Measurements from ENCODE around the gene MDH1B. TPM values are rescaled to one million over a fixed set of nuclear protein-coding genes. Genes with fewer than 3 reads are reported as not detected.

MDH1B gene
- total and polyA plus RNA-seq, 2 donors (not counting 3 experiments of a cell fraction or from before 2014, with no cell fraction given) = 0.29 TPM; not detected in 1

- H3K27me3 ChIP-seq (ENCODE audit: control insufficient read depth in 2 of 2, insufficient read depth in 2 of 2, low read length in 2 of 2) = no peaks in the 10 kb centered on the region
- H3K9me1 ChIP-seq (replicated peaks; ENCODE audit: control insufficient read depth, extremely low read depth, insufficient read depth, low read length) = no peaks in the 10 kb centered on the region
- peaks cover 3% of the 10 kb centered on the region for H3K4me1 ChIP-seq (ENCODE audit: control insufficient read depth, extremely low read depth, insufficient read depth, low read length)
- dilution Hi-C loops (cut with MboI; ENCODE audit: extremely low pct_ligation_motif_present, low sequenced_read_pairs) (no loop called here), intact Hi-C loops (cut with micrococcal nuclease) (no loop called here)
- TF ChIP-seq GATA2 (IDR thresholded peaks at IDR 0.05; ENCODE audit: insufficient read depth, insufficient read length, low read depth, low read length) (no peak), MAX (IDR thresholded peaks at IDR 0.05; ENCODE audit: insufficient read depth, insufficient read length) (no peak), FOS (IDR thresholded peaks at IDR 0.05; ENCODE audit: borderline replicate concordance, insufficient read depth, low read length) (no peak), EZH2 (IDR thresholded peaks at IDR 0.05; ENCODE audit: borderline replicate concordance, low read depth, low read length, severe bottlenecking) (no peak), POLR2AphosphoS5 (IDR thresholded peaks at IDR 0.05; ENCODE audit: insufficient read depth, low read depth, low read length) (no peak), JUN (IDR thresholded peaks at IDR 0.05; ENCODE audit: borderline replicate concordance, insufficient read depth, insufficient read length, low read depth) (no peak), CTCF (IDR thresholded peaks at IDR 0.05; ENCODE audit: extremely low read depth in 1 of 2, insufficient read depth in 1 of 2, low read depth in 1 of 2, low read length in 2 of 2) (no peak), POLR2A (IDR thresholded peaks at IDR 0.05; ENCODE audit: low read depth, low read length) (no peak), MYC (IDR thresholded peaks at IDR 0.05; ENCODE audit: low read depth, low read length) (no peak)
- ChIA-PET POLR2A (no interaction called here), CTCF (interaction anchor here (0.6 to 4.6 kb wide), 5 partner anchors 10 to 827 kb away, joined by 3 to 25 read pairs (median 15); partner anchors contain the start of genes FASTKD2 and MDH1B)
- no peak overlapping the region for H3K9ac ChIP-seq (replicated peaks; ENCODE audit: extremely low read depth, insufficient read depth, low read length)
- no TSS peak for BruUV-seq (replicated peaks)
- peaks cover 16% of the 10 kb centered on the region for H3K79me2 ChIP-seq (ENCODE audit: control insufficient read depth, insufficient read depth, low read length)
- DNase-seq (ENCODE audit: low read depth, low spot score) = no peak
- H3K36me3 ChIP-seq (ENCODE audit: control insufficient read depth in 2 of 2, extremely low read depth in 1 of 2, insufficient read depth in 2 of 2, low read length in 2 of 2) = peaks cover 12 to 21% of the 10 kb centered on the region in 2 experiments
- no peaks in the 10 kb centered on the region for H3K9me3 ChIP-seq (replicated peaks; ENCODE audit: control insufficient read depth, insufficient read depth, low read length)
- no peak for FAIRE-seq
- H3K4me2 ChIP-seq (ENCODE audit: insufficient read depth, low read length) = no peak overlapping the region
- no peak overlapping the region for H2AFZ ChIP-seq (ENCODE audit: low read depth, low read length)
- no peaks in the 10 kb centered on the region for H4K20me1 ChIP-seq (replicated peaks; ENCODE audit: control insufficient read depth, extremely low read depth, insufficient read depth, low read length)
- H3K4me3 ChIP-seq (replicated peaks in 1 of 3; ENCODE audit: insufficient read depth in 1 of 3, low read depth in 1 of 3, low read length in 3 of 3) = no peak overlapping the region
- no peak overlapping the region for H3K27ac ChIP-seq (ENCODE audit: insufficient read depth, low read depth, low read length)
Measured at GRCh38 chr2:206784559-206785353, 19.6 kb upstream of the MDH1B start.
